GM19463 (cell line): Measurements from ENCODE around the gene TRPM8.

Source experiments
- ATAC-seq: cut with Tn5 transposase; IDR thresholded peaks from one replicate; pipeline ENCODE4 v1.9.1; 2021; ENCODE audit warnings: mild to moderate bottlenecking, moderate library complexity; ENCODE audit not compliant: unreplicated experiment

TRPM8 gene

DNA sequence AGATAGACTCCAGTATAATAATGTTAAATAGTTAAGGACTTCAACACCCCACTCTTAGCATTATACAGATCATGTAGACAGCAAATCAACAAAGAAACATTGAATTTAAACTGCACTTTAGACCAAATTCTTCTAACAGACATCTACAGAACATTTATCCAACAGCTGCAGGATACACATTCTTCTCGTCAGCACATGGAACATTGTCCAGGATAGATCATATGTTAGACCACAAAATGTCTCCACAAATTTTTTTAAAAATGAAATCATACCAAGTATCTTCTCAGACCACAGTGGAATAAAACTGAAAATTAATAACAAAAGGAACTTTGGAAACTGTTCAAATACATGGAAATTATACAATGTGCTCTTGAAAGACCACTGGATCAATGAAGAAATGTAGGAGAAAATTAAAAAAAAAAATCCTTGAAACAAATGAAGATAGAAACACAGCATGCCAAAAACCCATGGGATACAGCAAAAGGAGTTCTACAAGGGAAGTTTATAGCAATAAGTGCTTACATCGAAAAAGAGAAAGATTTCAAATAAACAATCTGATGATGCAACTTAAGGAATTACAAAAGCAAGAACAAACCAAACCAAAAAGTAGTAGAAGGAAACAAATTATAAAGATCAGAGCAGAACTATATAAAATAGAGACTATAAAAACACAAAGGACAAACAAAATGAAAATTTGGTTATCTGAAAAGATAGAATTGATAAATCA, 121.1 kb downstream of the TRPM8 start:
- ATAC-seq: no peak

DNA sequence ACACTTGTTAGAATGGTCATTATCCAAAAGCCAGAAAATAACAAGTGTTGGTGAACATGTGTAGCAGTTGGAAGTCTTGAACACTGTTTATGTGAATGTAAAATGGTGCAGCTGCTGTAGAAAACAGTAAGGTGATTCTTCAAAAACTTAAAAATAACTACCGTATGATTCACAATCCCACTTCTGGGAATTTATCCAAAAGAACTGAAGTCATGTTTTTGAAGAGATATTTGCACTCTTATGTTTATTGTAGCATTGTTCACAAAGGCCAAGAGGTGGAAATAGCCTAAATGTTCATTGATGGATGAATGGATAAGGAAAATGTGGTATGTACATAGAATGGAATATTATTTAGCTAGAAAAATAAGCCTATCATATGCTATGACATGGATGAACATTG, 127.0 kb downstream of the TRPM8 start:
- ATAC-seq: no peak

GRCh38 chr2:234046521-234046920, 129.3 kb downstream of the TRPM8 start:
- no peak for ATAC-seq

- no peak for ATAC-seq
Measured at GRCh38 chr2:234047361-234047760, 130.2 kb downstream of the TRPM8 start.

DNA sequence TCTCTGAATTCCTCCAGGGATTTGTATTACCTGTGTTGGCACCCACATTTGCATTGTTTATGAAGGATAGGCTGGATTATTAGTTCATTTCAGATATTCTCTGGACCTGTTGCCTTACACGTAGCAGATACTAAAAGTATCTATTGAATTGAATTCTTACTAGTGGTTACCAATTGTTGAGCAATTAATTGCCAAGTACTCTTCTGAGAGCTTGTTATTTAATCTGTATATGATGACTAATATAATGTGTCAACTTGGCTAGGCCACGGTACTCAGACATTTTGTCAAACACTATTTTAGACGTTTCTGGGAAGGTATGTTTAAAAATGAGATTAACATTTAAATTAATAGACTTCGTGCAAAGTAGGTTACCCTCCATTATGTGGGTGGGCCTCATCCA, 130.9 kb downstream of the TRPM8 start:
- ATAC-seq: no peak

DNA sequence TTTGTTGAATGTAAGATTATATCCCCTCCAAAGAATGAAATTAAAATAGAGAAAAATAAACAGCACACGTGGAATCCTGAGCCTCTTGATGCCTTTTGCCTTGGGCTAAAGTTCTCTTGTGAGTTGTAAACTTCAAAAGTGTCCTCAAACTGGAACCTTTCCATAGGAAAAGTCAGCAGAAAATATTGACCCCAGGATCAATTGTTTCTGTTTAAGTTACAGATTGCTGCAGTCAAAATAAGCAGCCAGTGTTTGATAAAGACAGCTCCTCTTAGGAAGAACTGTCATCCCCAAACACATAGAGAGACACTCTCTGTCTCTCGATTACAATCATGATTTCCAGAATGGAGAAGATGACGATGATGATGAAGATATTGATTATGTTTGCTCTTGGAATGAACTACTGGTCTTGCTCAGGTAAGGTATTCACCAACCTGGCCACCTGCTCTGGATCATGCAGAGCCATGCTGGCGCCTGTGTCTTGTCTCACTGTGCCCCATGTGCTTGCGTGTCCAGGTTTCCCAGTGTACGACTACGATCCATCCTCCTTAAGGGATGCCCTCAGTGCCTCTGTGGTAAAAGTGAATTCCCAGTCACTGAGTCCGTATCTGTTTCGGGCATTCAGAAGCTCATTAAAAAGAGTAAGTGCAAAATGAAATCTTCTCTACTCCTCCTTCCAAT, 133.4 kb downstream of the TRPM8 start, which contains the start of gene SPP2:
Gene SPP2 (plus strand): TSS at position 248 of the 681 bp plus-strand sequence. CDS start 85 bp downstream, at position 333.
- no peak for ATAC-seq

- ATAC-seq: no peak
Measured at GRCh38 chr2:234051374-234052070, 134.3 kb downstream of the TRPM8 start.

- ATAC-seq: no peak
Measured at GRCh38 chr2:234058881-234059280, 141.7 kb downstream of the TRPM8 start.

- no peak for ATAC-seq
Measured at GRCh38 chr2:234060236-234060635, 143.1 kb downstream of the TRPM8 start.

GRCh38 chr2:234061624-234062257, 144.6 kb downstream of the TRPM8 start:
- no peak for ATAC-seq

DNA sequence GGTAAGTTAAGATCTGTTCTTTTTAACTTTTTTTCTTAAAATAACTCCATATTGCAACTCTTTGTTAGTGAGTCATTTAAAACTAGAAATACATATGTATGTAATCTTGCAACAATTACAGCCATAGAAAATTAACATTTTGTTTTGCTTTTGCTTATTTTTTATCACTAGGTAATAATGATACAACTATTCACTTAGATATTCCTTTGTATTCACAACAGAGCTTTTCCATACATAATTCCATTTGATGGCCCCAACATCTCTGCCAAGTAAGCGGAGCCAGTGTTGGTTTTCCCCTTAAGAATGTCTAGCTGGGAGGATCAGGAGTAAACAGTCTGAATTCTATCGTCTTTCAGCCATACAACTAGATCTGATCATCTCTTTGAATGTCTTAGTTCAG, 149.4 kb downstream of the TRPM8 start:
- ATAC-seq: no peak
